SK-N-SH (cell line): Measurements from ENCODE around the gene CCDC141. TPM values are rescaled to one million over a fixed set of nuclear protein-coding genes. Genes with fewer than 3 reads are reported as not detected.

Source experiments
- CTCF ChIA-PET: fragments of 300-600, 350-600 bp; formaldehyde crosslinking; extraction: SDS; loops from one replicate; lab custom pipeline; 2021; lab: Yijun Ruan, JAX
- POLR2A ChIA-PET: fragments of 350-600 bp; sonication (Branson Sonifier 250); formaldehyde crosslinking; extraction: SDS; loops from one replicate; lab custom pipeline; 2020; ENCODE audit warnings: antibody characterized with exemption, inconsistent platforms; lab: Yijun Ruan, JAX
- DNase-seq: peaks from one replicate; pipeline ENCODE4 v3.0.0; 2012
- H2AFZ ChIP-seq: fragments of 200-600 bp; sonication (generic); 2 replicates; pipeline ENCODE4 v1.8.1; 2016; ENCODE audit warnings: antibody characterized with exemption, mild to moderate bottlenecking, low read depth
- H3F3A ChIP-seq: fragments of 200-600 bp; sonication (generic); replicated peaks from 2 replicates; pipeline ENCODE3; 2016; ENCODE audit warnings: antibody characterized with exemption, mild to moderate bottlenecking; ENCODE audit not compliant: insufficient read depth
- H3K27ac ChIP-seq, 2 experiments: fragments of 200-500 bp in 1 of 2; fragments of 200-600 bp in 1 of 2; sonication (Bioruptor generic) in 1 of 2; sonication (generic), shearing (Covaris generic) in 1 of 2; 2 replicates each; pipeline versions ENCODE4 v1.5.1 to v1.6.1; 2014 to 2016; ENCODE audit warnings: low read depth in 2 of 2, inconsistent platforms in 1 of 2, low read length in 1 of 2, mild to moderate bottlenecking in 1 of 2, mixed read lengths in 1 of 2
- H3K27me3 ChIP-seq: fragments of 200-600 bp; sonication (generic), shearing (Covaris generic); 2 replicates; pipeline ENCODE4 v1.6.1; 2016; ENCODE audit warnings: mixed run types; ENCODE audit not compliant: insufficient read depth
- H3K36me3 ChIP-seq, 2 experiments: fragments of 200-500 bp in 1 of 2; fragments of 200-600 bp in 1 of 2; sonication (Bioruptor generic) in 1 of 2; sonication (generic) in 1 of 2; replicated peaks in 1 of 2; 2 replicates each; pipeline versions ENCODE3 to v1.5.1; 2014 to 2016; ENCODE audit warnings: low read length in 1 of 2, mild to moderate bottlenecking in 1 of 2; ENCODE audit not compliant: insufficient read depth in 2 of 2, control insufficient read depth in 1 of 2
- H3K4me1 ChIP-seq, 2 experiments: fragments of 200-500 bp in 1 of 2; fragments of 200-600 bp in 1 of 2; sonication (Bioruptor generic) in 1 of 2; sonication (generic), shearing (Covaris generic) in 1 of 2; 2 replicates each; pipeline versions ENCODE4 v1.5.1 to v1.6.1; 2014 to 2016; ENCODE audit warnings: low read depth in 1 of 2, low read length in 1 of 2, mixed run types in 1 of 2; ENCODE audit not compliant: insufficient read depth in 2 of 2, control insufficient read depth in 1 of 2
- H3K4me2 ChIP-seq: fragments of 200-600 bp; sonication (generic), shearing (Covaris generic); 2 replicates; pipeline ENCODE4 v1.6.1; 2017; ENCODE audit warnings: mixed run types
- H3K4me3 ChIP-seq, 2 experiments: fragments of 200-500 bp in 1 of 2; fragments of 200-600 bp in 1 of 2; sonication (Bioruptor generic) in 1 of 2; sonication (generic), shearing (Covaris generic) in 1 of 2; 2 replicates each; pipeline versions ENCODE4 v1.5.1 to v1.8.1; 2014 to 2016; ENCODE audit warnings: low read depth in 2 of 2, inconsistent platforms in 1 of 2, low read length in 1 of 2, mild to moderate bottlenecking in 1 of 2, mixed read lengths in 1 of 2, moderate library complexity in 1 of 2
- H3K79me2 ChIP-seq: fragments of 200-600 bp; sonication (generic); 2 replicates; pipeline ENCODE4 v1.8.1; 2017; ENCODE audit warnings: mild to moderate bottlenecking; ENCODE audit not compliant: insufficient read depth
- H3K9ac ChIP-seq: fragments of 200-600 bp; sonication (generic); 2 replicates; pipeline ENCODE4 v1.6.1; 2017; ENCODE audit warnings: mixed run types
- H3K9me2 ChIP-seq: fragments of 200-600 bp; sonication (generic); 2 replicates; pipeline ENCODE4 v1.6.1; 2017; ENCODE audit warnings: mixed run types
- H3K9me3 ChIP-seq: fragments of 200-600 bp; sonication (generic); 2 replicates; pipeline ENCODE4 v1.6.1; 2017; ENCODE audit warnings: mixed run types, mild to moderate bottlenecking, moderate library complexity
- H4K20me1 ChIP-seq: fragments of 200-600 bp; sonication (generic); 2 replicates; pipeline ENCODE4 v1.6.1; 2017; ENCODE audit warnings: mild to moderate bottlenecking, mixed run types; ENCODE audit not compliant: insufficient read depth
- EP300 ChIP-seq, 2 experiments: IDR thresholded peaks; 2 replicates each; pipeline versions ENCODE4 v1.4.0 to v1.6.1; 2012; ENCODE audit warnings: borderline replicate concordance in 1 of 2, low read depth in 1 of 2, low read length in 1 of 2
- IRF3 ChIP-seq: fragments of 150-350 bp; IDR thresholded peaks from 2 replicates; pipeline ENCODE4 v1.6.1; 2016; ENCODE audit warnings: mild to moderate bottlenecking, low read depth, low read length
- MEF2A ChIP-seq: IDR thresholded peaks from 2 replicates; pipeline ENCODE4 v1.4.0; 2012; ENCODE audit warnings: low read depth, borderline replicate concordance
- NRF1 ChIP-seq: IDR thresholded peaks from 2 replicates; pipeline ENCODE4 v1.6.1; 2012; ENCODE audit warnings: low read depth, mild to moderate bottlenecking, low read length
- PBX3 ChIP-seq: IDR thresholded peaks from 2 replicates; pipeline ENCODE4; 2012
- POLR2AphosphoS5 ChIP-seq: IDR thresholded peaks from 2 replicates; pipeline ENCODE4 v1.6.1; 2012; ENCODE audit warnings: low read depth, low read length
- RCOR1 ChIP-seq: fragments of 150-350 bp; IDR thresholded peaks from 2 replicates; pipeline ENCODE4 v1.6.1; 2017; ENCODE audit warnings: antibody characterized with exemption, low read length
- RXRA ChIP-seq: IDR thresholded peaks from 2 replicates; pipeline ENCODE4 v1.4.0; 2012; ENCODE audit warnings: low read depth, mild to moderate bottlenecking, borderline replicate concordance
- SIN3A ChIP-seq: IDR thresholded peaks from 2 replicates; pipeline ENCODE4 v1.6.1; 2012; ENCODE audit warnings: low read depth, mild to moderate bottlenecking, low read length, moderate library complexity, borderline replicate concordance
- SMC3 ChIP-seq: IDR thresholded peaks from 2 replicates; pipeline ENCODE4 v1.6.1; 2012; ENCODE audit warnings: low read depth, low read length, improper control_type of control experiment
- TCF12 ChIP-seq: IDR thresholded peaks from 2 replicates; pipeline ENCODE4 v1.4.0; 2012
- USF2 ChIP-seq: fragments of 150-350 bp; IDR thresholded peaks from 2 replicates; pipeline ENCODE4 v1.6.1; 2017; ENCODE audit warnings: antibody characterized with exemption, low read length, low read depth, borderline replicate concordance
- ZBTB33 ChIP-seq: IDR thresholded peaks from 2 replicates; pipeline ENCODE4 v1.4.0; 2012; ENCODE audit warnings: low read depth, borderline replicate concordance
- WGBS: methylation state at CpG from one replicate; pipeline ENCODE4 v1.1.6; 2017; ENCODE audit warnings: low lambda C conversion rate; 5-methylcytosine and 5-hydroxymethylcytosine counted together
- polyA plus RNA-seq, 3 experiments: library from polyadenylated mRNA; depleted of rRNA; stranded (reverse); fragments of >200 nt; gene quantifications; 2 replicates each; pipeline ENCODE4 v1.2.3, GENCODE V29; 2012

CCDC141 gene
- polyA plus RNA-seq, 1 of the 3 experiments (the other 2 are of a cell fraction): 0.02 TPM

- TF ChIP-seq PBX3 (no peak), SIN3A (no peak), NRF1 (no peak), RCOR1 (no peak), EP300 (IDR thresholded peaks at IDR 0.05; ENCODE audit: borderline replicate concordance in 1 of 2, low read depth in 1 of 2, low read length in 1 of 2) (no peak)
Measured at GRCh38 chr2:178819147-178819875, 230.6 kb downstream of the CCDC141 start (continued).

- H2AFZ ChIP-seq: no peak overlapping the region
- no peaks in the 10 kb centered on the region for H4K20me1 ChIP-seq
- H3K9me2 ChIP-seq: no peaks in the 10 kb centered on the region
- H3K4me3 ChIP-seq: no peak overlapping the region
- no peaks in the 10 kb centered on the region for H3K9me3 ChIP-seq
- DNase-seq: no peak
- no peaks in the 10 kb centered on the region for H3K4me1 ChIP-seq
- H3K27ac ChIP-seq: no peak overlapping the region; a peak in 1 of 4 replicates
- no peak overlapping the region for H3K9ac ChIP-seq
- no peak overlapping the region for H3K4me2 ChIP-seq
- 46% methylated on average over 2 of the region's 2 CpGs for WGBS
- no peak for TF ChIP-seq RXRA
- TF ChIP-seq SMC3: no peak
- no peak for TF ChIP-seq RCOR1
- TF ChIP-seq IRF3: no peak
- TF ChIP-seq POLR2AphosphoS5: no peak
- no peak for TF ChIP-seq MEF2A
- no peak for TF ChIP-seq ZBTB33
- no peak for TF ChIP-seq TCF12
- TF ChIP-seq USF2: no peak
- H3K27me3 ChIP-seq: no peaks in the 10 kb centered on the region
- no peaks in the 10 kb centered on the region for H3K36me3 ChIP-seq
- no peaks in the 10 kb centered on the region for H3F3A ChIP-seq
- ChIA-PET CTCF (interaction anchor here (1.0 to 3.3 kb wide), 5 partner anchors 16 to 104 kb away, joined by 3 to 12 read pairs (median 5); no protein-coding TSS in a partner anchor), POLR2A (interaction anchor here (0.6 kb wide), 1 partner anchor 79 kb away, joined by 3 read pairs; no protein-coding TSS in a partner anchor)
- H3K79me2 ChIP-seq: no peaks in the 10 kb centered on the region
Measured at GRCh38 chr2:178811901-178812300, 238.0 kb downstream of the CCDC141 start.
